Hematopoietic multipotent progenitor cell treated with erythropoietin and hydrocortisone succinate and interleukin-3 and kit ligand, for 15 days (in vitro differentiated cells): ENCODE data around the gene MTAP.
"Not testable (repeated sequence)": the region's sequence is repeated elsewhere in the genome, so short reads cannot be mapped to it uniquely, and the experiment has no call there.

Experiments used
- DNase-seq: peaks from one replicate; pipeline ENCODE4 v3.0.0-alpha.2; 2015; ENCODE audit warnings: low spot score

The MTAP gene

GRCh38 chr9:21919377-21920362, 117.2 kb downstream of the MTAP start:
- DNase-seq: no peak

GRCh38 chr9:21923694-21924093, 121.3 kb downstream of the MTAP start:
- no peak for DNase-seq

- DNase-seq: no peak
Measured at GRCh38 chr9:21927752-21928151, 125.3 kb downstream of the MTAP start.

GRCh38 chr9:21931428-21931827, 129.0 kb downstream of the MTAP start:
- DNase-seq: no peak

- DNase-seq: no peak
Measured at GRCh38 chr9:21933281-21933680, 130.8 kb downstream of the MTAP start.

- no peak for DNase-seq
Measured at GRCh38 chr9:21933865-21934264, 131.4 kb downstream of the MTAP start.

GRCh38 chr9:21935631-21936030, 133.2 kb downstream of the MTAP start:
- no peak for DNase-seq

GRCh38 chr9:21936161-21936560, 133.7 kb downstream of the MTAP start:
- DNase-seq: no peak

- no peak for DNase-seq
Measured at GRCh38 chr9:21941337-21941995, 139.0 kb downstream of the MTAP start.

GRCh38 chr9:21943464-21943863, 141.0 kb downstream of the MTAP start:
- no peak for DNase-seq

- DNase-seq: no peak
Measured at GRCh38 chr9:21945606-21946005, 143.2 kb downstream of the MTAP start.

- DNase-seq: no peak
Measured at GRCh38 chr9:21958833-21959232, 156.4 kb downstream of the MTAP start.

GRCh38 chr9:21959268-21959667, 156.8 kb downstream of the MTAP start:
- not testable (repeated sequence) for DNase-seq

GRCh38 chr9:21961569-21961968, 159.1 kb downstream of the MTAP start:
- no peak for DNase-seq

- no peak for DNase-seq
Measured at GRCh38 chr9:21964925-21965385, 162.5 kb downstream of the MTAP start.

- no peak for DNase-seq
Measured at GRCh38 chr9:21965401-21965951, 163.0 kb downstream of the MTAP start.

GRCh38 chr9:21966140-21966851, 163.9 kb downstream of the MTAP start:
- no peak for DNase-seq

GRCh38 chr9:21967169-21967568, 164.7 kb downstream of the MTAP start:
- DNase-seq: no peak

- DNase-seq: no peak
Measured at GRCh38 chr9:21967702-21968101, 165.3 kb downstream of the MTAP start.

- DNase-seq: no peak
Measured at GRCh38 chr9:21968331-21969010, 166.0 kb downstream of the MTAP start.
